Mucosa of descending colon (tissue), 3 donors: Measurements from ENCODE around the gene PPFIA4. TPM values are rescaled to one million over a fixed set of nuclear protein-coding genes. Genes with fewer than 3 reads are reported as not detected.
A peak's percentile ranks its signal among the peaks of the same experiment; 100 is the strongest.

ENCODE experiments used
- ATAC-seq: fragments of 200-7000 bp; cut with Tn5 transposase; one replicate; pipeline ENCODE4 v1.9.1; 2020; ENCODE audit warnings: mild to moderate bottlenecking, moderate library complexity
- DNase-seq, 3 donors: peaks; one replicate each; pipeline ENCODE4 v3.0.0-alpha.2; 2020
- H3K36me3 ChIP-seq: fragments of 200-600 bp; one replicate; pipeline ENCODE4 v1.8.0; 2021; ENCODE audit warnings: low read depth, mild to moderate bottlenecking
- H3K4me1 ChIP-seq: fragments of 200-600 bp; one replicate; pipeline ENCODE4 v1.8.0; 2021; ENCODE audit warnings: low read depth, mild to moderate bottlenecking
- H3K4me3 ChIP-seq: fragments of 200-600 bp; one replicate; pipeline ENCODE4 v1.8.0; 2021; ENCODE audit warnings: mild to moderate bottlenecking
- H3K9me3 ChIP-seq: fragments of 200-600 bp; one replicate; pipeline ENCODE4 v1.8.0; 2021; ENCODE audit warnings: mild to moderate bottlenecking
- CTCF ChIP-seq: fragments of 200-600 bp; IDR thresholded peaks from one replicate; pipeline ENCODE4 v1.8.0; 2022; ENCODE audit warnings: antibody characterized with exemption, mild to moderate bottlenecking
- intact Hi-C, 2 donors: fragments of 100-400 bp; cut with DNase I in 1 of 2; cut with micrococcal nuclease in 1 of 2; formaldehyde crosslinking; loops; one replicate each; pipeline versions ENCODE4 v1.11.0 to v1.11.1; 2022; cut with DNase I, micrococcal nuclease
- total RNA-seq, 3 donors: library from RNA; stranded (reverse); fragmentation: NEBNext Ultra II Directional in 2 of 3; extraction: Animal tissue kit (Norgen Biotek cat#: 25700) in 2 of 3; gene quantifications; one replicate each; pipeline versions ENCODE4 v1.2.1 to v1.2.4, GENCODE V29; 2021 to 2023
- donor health status: DM: no; HTN: no; CAD: no; lungs with moderate emphysema.
- donor health status: DM: no; HTN: no; CAD: no.
- donor health status: DM: no; HTN: yes; CAD: no.

Gene PPFIA4
- total RNA-seq, 3 donors from 2014 or later, result 0.43 to 4.0 (median 0.60) TPM

GRCh38 chr1:203025686-203026030 is 633 bp upstream of the PPFIA4 start:
- no peak overlapping the region for H3K4me3 ChIP-seq
- intact Hi-C loops, result no loop called here
- peaks cover 7% of the 10 kb centered on the region for H3K4me1 ChIP-seq
- no peaks in the 10 kb centered on the region for H3K9me3 ChIP-seq
- TF ChIP-seq CTCF, result no peak
- H3K36me3 ChIP-seq, result peaks cover 13% of the 10 kb centered on the region
- ATAC-seq, result no peak
- DNase-seq, result no peak

- DNase-seq (peak in 1 of 3 donors; percentile 52), ATAC-seq (peak; percentile 5)
- TF ChIP-seq CTCF, result no peak
- Histone ChIP-seq H3K9me3 (no peaks in the 10 kb centered on the region), H3K4me1 (peaks cover 7% of the 10 kb centered on the region), H3K36me3 (peaks cover 2% of the 10 kb centered on the region), H3K4me3 (no peak overlapping the region)
- intact Hi-C loops, result no loop called here
These were observed 674 bp downstream of the PPFIA4 start for GRCh38 chr1:203026666-203027663.

GRCh38 chr1:203028067-203028783 is 1.9 kb downstream of the PPFIA4 start:
- intact Hi-C loops, result no loop called here
- DNase-seq (no peak), ATAC-seq (no peak)
- H3K36me3 ChIP-seq, result no peaks in the 10 kb centered on the region
- no peak overlapping the region for H3K4me3 ChIP-seq
- H3K4me1 ChIP-seq, result peaks cover 7% of the 10 kb centered on the region
- TF ChIP-seq CTCF, result no peak
- no peaks in the 10 kb centered on the region for H3K9me3 ChIP-seq

GRCh38 chr1:203028784-203029553 is 2.7 kb downstream of the PPFIA4 start:
- Histone ChIP-seq H3K4me3 (no peak overlapping the region), H3K4me1 (peaks cover 7% of the 10 kb centered on the region), H3K9me3 (no peaks in the 10 kb centered on the region), H3K36me3 (no peaks in the 10 kb centered on the region)
- no peak for DNase-seq
- ATAC-seq, result no peak
- no peak for TF ChIP-seq CTCF
- intact Hi-C loops, result no loop called here

- no peaks in the 10 kb centered on the region for H3K36me3 ChIP-seq
- DNase-seq (no peak), ATAC-seq (no peak)
- peaks cover 5% of the 10 kb centered on the region for H3K4me1 ChIP-seq
- no peak overlapping the region for H3K4me3 ChIP-seq
- H3K9me3 ChIP-seq, result no peaks in the 10 kb centered on the region
- no peak for TF ChIP-seq CTCF
- intact Hi-C loops, result no loop called here
These were observed 5.2 kb downstream of the PPFIA4 start for GRCh38 chr1:203031467-203031866.
